Measurements from ENCODE around the gene NTM.
A peak's percentile ranks its signal among the peaks of the same experiment; 100 is the strongest.

Gene NTM

GRCh38 chr11:131463162-131463561, 92.7 kb downstream of the NTM start:
- no peak for TF ChIP-seq CTCF (IDR thresholded peaks at IDR 0.05; ENCODE audit: insufficient read depth, missing control alignments)
- FAIRE-seq (no peak), DNase-seq (ENCODE audit: insufficient read length, low spot score) (no peak)

GRCh38 chr11:131463649-131464425, 93.4 kb downstream of the NTM start:
- no peak for FAIRE-seq
- no peak for DNase-seq (ENCODE audit: insufficient read length, low spot score)

GRCh38 chr11:131464461-131464860, 94.0 kb downstream of the NTM start:
- TF ChIP-seq CTCF (IDR thresholded peaks at IDR 0.05; ENCODE audit: insufficient read depth, missing control alignments): no peak
- FAIRE-seq (no peak), DNase-seq (ENCODE audit: insufficient read length, low spot score) (no peak)

More at GRCh38 chr11:131463649-131464425, 93.4 kb downstream of the NTM start:
- no peak for TF ChIP-seq CTCF (IDR thresholded peaks at IDR 0.05; ENCODE audit: insufficient read depth, missing control alignments)

GRCh38 chr11:131465039-131465438, 94.6 kb downstream of the NTM start:
- DNase-seq (ENCODE audit: insufficient read length, low spot score) (no peak), FAIRE-seq (no peak)
- TF ChIP-seq CTCF (IDR thresholded peaks at IDR 0.05; ENCODE audit: insufficient read depth, missing control alignments): no peak

- peak; percentile 10 for TF ChIP-seq CTCF (IDR thresholded peaks at IDR 0.05; ENCODE audit: insufficient read depth, missing control alignments)
- FAIRE-seq (no peak), DNase-seq (ENCODE audit: insufficient read length, low spot score) (no peak)
These were observed 95.3 kb downstream of the NTM start for GRCh38 chr11:131465746-131466145.

GRCh38 chr11:131467645-131468394, 97.4 kb downstream of the NTM start:
- TF ChIP-seq CTCF (IDR thresholded peaks at IDR 0.05; ENCODE audit: insufficient read depth, missing control alignments): no peak
- DNase-seq (ENCODE audit: insufficient read length, low spot score): no peak
- no peak for FAIRE-seq

- no peak for DNase-seq (ENCODE audit: insufficient read length, low spot score)
- no peak for FAIRE-seq
- TF ChIP-seq CTCF (IDR thresholded peaks at IDR 0.05; ENCODE audit: insufficient read depth, missing control alignments): no peak
These were observed 98.2 kb downstream of the NTM start for GRCh38 chr11:131468565-131468964.
